HG03520 (cell line): Measurements from ENCODE around the gene CHAF1B.
"Not testable (repeated sequence)": the region's sequence is repeated elsewhere in the genome, so short reads cannot be mapped to it uniquely, and the experiment has no call there.

Experiments
- ATAC-seq: cut with Tn5 transposase; IDR thresholded peaks from one replicate; pipeline ENCODE4 v1.9.1; 2021; ENCODE audit warnings: mild to moderate bottlenecking, moderate library complexity; ENCODE audit not compliant: unreplicated experiment

Gene CHAF1B

DNA sequence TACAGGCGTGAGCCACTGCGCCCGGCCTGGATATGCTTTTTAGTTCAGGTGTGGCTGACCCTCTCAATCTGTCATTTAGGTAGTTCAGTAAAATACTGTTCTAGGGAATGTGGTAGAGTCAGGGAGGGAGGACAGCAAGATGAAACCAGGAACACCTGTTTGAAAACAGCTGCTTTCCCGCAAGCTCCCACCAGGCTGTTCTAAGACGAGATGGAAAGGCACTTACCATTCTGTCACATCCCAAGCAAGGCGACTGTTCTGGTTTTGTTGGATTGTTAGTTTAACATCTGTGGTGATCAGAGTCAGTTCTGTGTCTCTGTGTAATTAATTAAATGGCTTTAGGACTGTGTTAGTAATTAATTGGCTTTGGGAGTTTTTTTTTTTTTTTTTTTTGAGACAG is 2.9 kb downstream of the CHAF1B start:
- no peak for ATAC-seq

DNA sequence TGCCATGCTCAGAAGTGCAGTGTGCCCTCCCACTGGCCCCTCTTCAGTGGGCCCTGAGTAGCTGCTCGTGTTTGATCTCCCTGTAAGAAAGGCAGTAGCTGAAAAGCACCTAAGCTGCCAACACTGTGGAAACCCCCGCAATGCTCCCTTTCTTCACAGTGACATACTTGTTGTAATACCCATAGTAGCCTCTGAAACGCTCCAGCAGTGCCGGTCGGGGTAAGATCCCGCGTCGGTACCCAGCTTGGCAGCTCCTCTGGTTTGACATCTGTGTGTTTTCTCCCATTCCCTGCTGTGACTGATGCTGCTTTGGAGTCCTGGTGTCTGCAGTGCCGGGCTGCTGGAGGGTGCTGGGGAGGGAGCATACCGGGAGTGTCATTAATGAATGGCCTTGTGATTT is 3.6 kb downstream of the CHAF1B start:
- peak; percentile 37 for ATAC-seq

GRCh38 chr21:36391649-36392048 is 6.5 kb downstream of the CHAF1B start:
- not testable (repeated sequence) for ATAC-seq

GRCh38 chr21:36395353-36396111 is 10.3 kb downstream of the CHAF1B start:
- ATAC-seq, result no peak

GRCh38 chr21:36396325-36396724 is 11.1 kb downstream of the CHAF1B start:
- no peak for ATAC-seq

- no peak for ATAC-seq
These were observed 11.8 kb downstream of the CHAF1B start for GRCh38 chr21:36396971-36397370.

- no peak for ATAC-seq
These were observed 12.4 kb downstream of the CHAF1B start for GRCh38 chr21:36397606-36398005.

- not testable (repeated sequence) for ATAC-seq
These were observed 14.5 kb downstream of the CHAF1B start for GRCh38 chr21:36399736-36400135.

DNA sequence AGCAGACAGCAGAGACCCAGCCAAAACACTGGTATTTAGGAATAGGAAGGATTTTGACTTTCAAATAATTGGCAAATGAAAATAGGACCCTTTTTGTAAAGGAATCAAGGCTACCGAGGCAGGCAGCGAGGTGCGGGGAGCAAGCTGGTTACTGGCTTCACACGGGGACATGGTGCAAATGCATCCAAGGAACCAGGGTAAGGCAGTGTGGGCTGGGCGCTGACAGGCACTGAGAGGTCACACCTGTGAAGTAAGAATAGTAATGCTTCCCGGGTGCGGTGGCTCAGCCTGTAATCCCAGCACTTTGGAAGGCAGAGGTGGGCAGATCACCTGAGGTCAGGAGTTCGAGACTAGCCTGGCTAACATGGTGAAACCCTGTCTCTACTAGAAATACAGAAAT is 15.5 kb downstream of the CHAF1B start:
- no peak for ATAC-seq

GRCh38 chr21:36402339-36402738 is 17.1 kb downstream of the CHAF1B start:
- ATAC-seq, result no peak

- ATAC-seq, result no peak
These were observed 18.5 kb downstream of the CHAF1B start for GRCh38 chr21:36403713-36404112.

GRCh38 chr21:36408568-36408967 is 23.4 kb downstream of the CHAF1B start:
- no peak for ATAC-seq

DNA sequence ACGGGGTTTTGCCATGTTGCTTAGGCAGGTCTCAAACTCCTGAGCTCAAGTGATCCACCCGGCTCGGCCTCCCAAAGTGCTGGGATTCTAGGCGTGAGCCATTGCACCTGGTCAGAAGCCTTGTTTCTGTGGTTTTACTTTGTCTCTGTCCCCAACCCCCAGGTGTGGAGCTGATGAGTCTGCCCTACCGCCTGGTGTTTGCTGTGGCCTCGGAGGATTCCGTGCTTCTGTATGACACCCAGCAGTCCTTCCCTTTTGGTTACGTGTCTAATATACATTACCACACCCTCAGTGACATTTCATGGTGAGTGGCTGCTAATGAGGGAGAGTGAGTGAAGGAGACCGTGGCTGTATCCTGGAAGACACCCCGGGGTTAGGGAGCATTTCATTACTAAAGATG is 26.1 kb downstream of the CHAF1B start:
- ATAC-seq, result no peak

- ATAC-seq, result no peak
These were observed 27.7 kb downstream of the CHAF1B start for GRCh38 chr21:36412916-36413315.

- no peak for ATAC-seq
These were observed 30.2 kb downstream of the CHAF1B start for GRCh38 chr21:36415375-36415774.

DNA sequence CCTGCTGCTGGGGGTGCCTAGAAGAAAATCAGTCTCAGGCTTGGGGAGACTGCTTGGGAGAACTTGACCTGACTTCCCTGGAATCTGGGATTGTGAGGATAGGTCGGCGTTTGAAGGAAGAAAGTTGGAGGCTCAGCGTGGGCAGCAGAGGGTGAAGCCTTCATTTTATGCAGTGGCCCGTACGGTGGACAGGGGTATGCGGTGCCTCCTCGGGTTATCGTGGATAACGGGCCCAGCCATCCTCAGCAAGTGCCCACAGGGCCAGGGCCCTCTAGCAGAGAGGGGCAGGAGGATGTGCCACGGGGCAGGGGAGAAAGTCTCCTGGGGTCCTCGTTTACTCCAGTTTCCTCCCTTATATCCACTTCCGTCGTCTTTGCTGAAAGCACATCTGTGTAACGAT is 34.0 kb downstream of the CHAF1B start:
- ATAC-seq, result no peak

GRCh38 chr21:36419996-36420395 is 34.8 kb downstream of the CHAF1B start:
- no peak for ATAC-seq

- ATAC-seq, result no peak
These were observed 35.6 kb downstream of the CHAF1B start for GRCh38 chr21:36420571-36421339.

- ATAC-seq, result no peak
These were observed 37.3 kb downstream of the CHAF1B start for GRCh38 chr21:36422279-36423098.

DNA sequence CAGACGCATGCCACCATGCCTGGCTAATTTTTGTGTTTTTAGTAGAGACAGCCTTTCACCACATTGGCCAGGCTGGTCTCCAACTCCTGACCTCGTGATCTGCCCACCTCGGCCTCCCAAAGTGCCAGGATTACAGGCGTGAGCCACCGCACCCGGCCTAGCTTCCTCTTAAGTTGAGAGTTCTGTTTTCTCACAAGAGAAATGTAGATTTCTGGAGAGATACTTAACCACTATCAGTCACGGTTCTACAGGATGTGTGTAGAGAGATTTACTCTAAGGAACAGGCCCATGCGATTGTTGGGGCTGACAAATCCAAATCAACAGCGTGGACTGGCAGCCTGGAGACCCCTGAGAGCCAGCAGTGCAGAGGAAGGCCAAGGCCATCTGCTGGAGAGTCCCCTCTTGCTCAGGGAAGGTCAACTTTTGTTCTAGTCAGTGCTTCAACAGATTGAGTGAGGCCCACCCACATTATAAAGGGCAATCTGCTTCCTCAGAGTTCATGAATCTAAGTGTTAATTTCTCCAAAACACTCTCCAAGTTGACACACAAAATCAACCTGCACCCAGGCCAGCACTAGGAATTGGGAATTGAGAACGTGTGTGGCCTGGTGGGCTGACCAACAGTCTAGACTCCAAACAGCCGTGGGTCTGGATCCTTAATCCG is 38.7 kb downstream of the CHAF1B start:
- ATAC-seq, result no peak

DNA sequence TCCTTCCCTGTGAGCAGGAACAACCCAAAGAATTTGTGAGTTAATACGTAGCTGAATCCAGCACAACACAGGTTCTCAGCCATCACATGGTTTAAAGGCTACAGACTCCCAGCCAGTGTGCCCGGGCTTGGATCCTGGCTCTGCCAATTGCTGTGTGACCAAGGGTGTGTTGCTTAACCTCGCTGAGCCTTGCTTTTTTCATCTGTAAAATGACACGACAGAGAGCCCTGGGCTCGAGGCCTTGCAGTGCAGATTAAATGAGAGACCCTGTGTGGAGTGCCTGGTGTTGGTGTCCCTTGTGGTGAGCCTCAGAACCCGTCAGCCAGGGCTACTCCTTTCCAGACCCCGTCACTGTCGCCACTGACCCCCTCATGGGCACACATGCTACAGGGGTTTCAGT is 39.4 kb downstream of the CHAF1B start:
- no peak for ATAC-seq
